Heart left ventricle (tissue), 16 donors: ENCODE measurements around the gene CXXC1. TPM values are rescaled to one million over a fixed set of nuclear protein-coding genes. Genes with fewer than 3 reads are reported as not detected.

Experiments used
- ATAC-seq, 4 donors: fragments of 200-7000 bp; cut with Tn5 transposase; one replicate each; pipeline ENCODE4 v1.9.1; 2020 to 2022; ENCODE audit warnings: moderate library complexity in 4 of 4, mild to moderate bottlenecking in 3 of 4, moderate number of reproducible peaks in 1 of 4
- DNase-seq, 5 donors: peaks; one replicate each; pipeline ENCODE4 v3.0.0-alpha.2; 2020
- H3K27ac ChIP-seq, 12 donors: fragments of 200-600 bp; sonication (generic) in 4 of 12; one replicate each; pipeline versions ENCODE4 v1.5.0 to v1.8.0; 2016 to 2022; ENCODE audit warnings: mild to moderate bottlenecking in 2 of 12
- H3K27me3 ChIP-seq, 9 donors: fragments of 200-600 bp; sonication (generic) in 2 of 9; one replicate each; pipeline versions ENCODE4 v1.5.1 to v1.8.0; 2016 to 2022; ENCODE audit warnings: mild to moderate bottlenecking in 3 of 9
- H3K36me3 ChIP-seq, 9 donors: fragments of 200-600 bp; sonication (generic) in 2 of 9; one replicate each; pipeline versions ENCODE4 v1.5.0 to v1.8.0; 2018 to 2022; ENCODE audit warnings: mild to moderate bottlenecking in 2 of 9
- H3K4me1 ChIP-seq, 12 donors: fragments of 200-600 bp; sonication (generic) in 4 of 12; one replicate each; pipeline versions ENCODE4 v1.5.0 to v1.8.0; 2016 to 2022; ENCODE audit warnings: mild to moderate bottlenecking in 3 of 12
- H3K4me3 ChIP-seq, 12 donors: fragments of 200-600 bp; sonication (generic) in 4 of 12; one replicate each; pipeline versions ENCODE4 v1.5.0 to v1.8.0; 2017 to 2022; ENCODE audit warnings: mild to moderate bottlenecking in 9 of 12, moderate library complexity in 4 of 12
- H3K9me3 ChIP-seq, 12 donors: fragments of 200-600 bp; sonication (generic) in 4 of 12; one replicate each; pipeline versions ENCODE4 v1.5.0 to v1.8.0; 2016 to 2022; ENCODE audit warnings: mild to moderate bottlenecking in 1 of 12
- CTCF ChIP-seq, 12 donors: fragments of 200-600 bp; sonication (generic) in 4 of 12; IDR thresholded peaks; one replicate each; pipeline versions ENCODE4 v1.5.0 to v1.8.0; 2018 to 2022; ENCODE audit warnings: antibody characterized with exemption in 12 of 12, mild to moderate bottlenecking in 5 of 12
- POLR2A ChIP-seq, 2 donors: fragments of 450-650 bp; IDR thresholded peaks; one replicate each; pipeline ENCODE4 v1.6.1; 2017; ENCODE audit warnings: antibody characterized with exemption in 2 of 2, mild to moderate bottlenecking in 2 of 2, moderate library complexity in 2 of 2
- WGBS, 4 donors: extraction: QIAGEN DNeasy Blood & Tissue Kit in 2 of 4; methylation state at CpG; one replicate each; pipeline versions ENCODE4 v1.1.5 to v1.1.7; 2013 to 2018; 5-methylcytosine and 5-hydroxymethylcytosine counted together
- intact Hi-C, 10 donors: fragments of 100-400 bp; cut with DNase I; formaldehyde crosslinking; loops; one replicate each; pipeline versions ENCODE4 v1.11.1 to v1.14.2; 2022
- polyA plus RNA-seq, 2 donors: library from polyadenylated mRNA; stranded (reverse); fragments of 200-250 nt; gene quantifications; one replicate each; pipeline ENCODE4 v1.2.3, GENCODE V29; 2013
- total RNA-seq, 9 donors: library from RNA; depleted of rRNA in 2 of 9; stranded (reverse); fragments of >200 nt in 2 of 9; fragmentation: NEBNext Ultra II Directional in 3 of 9; extraction: Animal tissue kit (Norgen Biotek cat#: 25700) in 3 of 9; gene quantifications; one replicate each; pipeline versions ENCODE4 v1.1.0 to v1.2.4, GENCODE V29; 2016 to 2023
- donor health status: ischemic (EF 13 %, LVEDD 7.1; RV severe dilation, severe dysfunction).
- donor health status: healthy with polysubstance abuse.
- donor health status: DM: no; HTN: yes; CAD: no.
- donor health status: DM: no; HTN: no; CAD: no.
- donor health status: ischemic (EF 25% LVEDD 6.9; RV normal size, moderate dysfunction).
- donor health status: ischemic (EF 25% LVEDD 5.7; RV mildly dilated, moderate dysfunction).
- donor health status: healthy.
- donor health status: DM: yes; HTN: yes; CAD: no.
- donor health status: ischemic (EF 35%, LVEDD 5.7; RV mildly dilated, moderate dysfunction).
- donor health status: nonischemic (EF 11% LVEDD 7.7; RV severe dilation, severe dysfunction).
- donor health status: DM: yes; HTN: yes; CAD: no.
- donor health status: PGD.
- donor health status: ischemic (EF 29% LVEDD 5.4; RV normal size, mild dysfunction).
- donor health status: nonischemic (EF 23%, LVEDD 6.1; RV moderate dilation, normal function).

The CXXC1 gene
- total and polyA plus RNA-seq, 11 donors = 18.3 to 39.5 (median 34.5) TPM

GRCh38 chr18:50286391-50287027 lies 983 bp downstream of the CXXC1 start:
- ATAC-seq (no peak), DNase-seq (peak in 3 of 5 donors; percentile 30 to 61 (median 36))
- H3K27ac ChIP-seq = peak overlapping the region in 8 of 12 donors; percentile 81 to 91 (median 86)
- no peaks in the 10 kb centered on the region for H3K9me3 ChIP-seq
- 29 to 44% (median 33%) methylated on average over 20 to 23 of the region's 23 CpGs for WGBS, 4 donors
- peak overlapping the region; percentile 55 to 90 (median 77) for H3K4me3 ChIP-seq
- H3K27me3 ChIP-seq = no peaks in the 10 kb centered on the region
- peaks cover 0 to 35% (median 20%) of the 10 kb centered on the region in 9 donors for H3K36me3 ChIP-seq
- TF ChIP-seq POLR2A (IDR thresholded peaks at IDR 0.05) (no peak), CTCF (IDR thresholded peaks at IDR 0.05) (no peak)
- intact Hi-C loops = loop anchor here in 6 of 10 donors (5.0 to 10.0 kb wide), 8 partner anchors 86 to 792 kb away; partner anchors contain the start of genes RPL17 (in 2 of the 6), ACAA2 (in 1 of the 6), ELAC1 (in 1 of the 6) and ME2 (in 1 of the 6)
- H3K4me1 ChIP-seq = peaks cover 0 to 27% (median 6%) of the 10 kb centered on the region in 12 donors

DNA sequence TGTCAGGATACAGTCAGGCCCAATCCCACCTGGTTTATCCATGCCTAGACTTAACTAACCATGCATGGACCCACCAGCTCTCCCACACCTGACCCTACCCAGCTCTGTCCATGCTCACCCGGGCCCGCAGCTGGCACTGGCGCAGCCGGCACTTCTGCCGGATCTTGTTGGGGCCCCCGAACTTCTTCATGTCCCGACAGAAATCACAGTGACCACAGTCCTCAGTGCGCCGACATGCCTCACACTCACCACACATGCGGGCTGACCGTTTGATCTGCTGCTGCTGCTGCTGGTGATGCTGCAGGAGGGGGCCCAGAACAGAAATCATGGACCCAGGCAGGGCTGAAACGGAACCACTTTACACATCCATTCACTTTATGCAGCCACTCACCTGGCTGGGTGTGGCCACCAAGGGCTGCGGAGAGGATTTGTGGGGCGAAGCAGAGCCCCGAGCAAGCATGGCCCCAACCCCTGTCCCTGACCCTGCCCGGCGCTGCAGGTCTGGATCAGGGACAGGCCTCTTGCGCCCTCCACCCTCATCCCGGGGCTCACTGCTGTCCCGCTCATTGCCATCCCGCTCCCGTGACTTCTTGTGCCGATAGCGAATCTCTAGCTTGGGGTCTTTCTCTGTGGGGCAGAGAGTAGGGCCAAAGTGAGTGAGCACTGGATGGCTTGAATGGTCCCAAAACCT lies 1.7 kb downstream of the CXXC1 start:
- TF ChIP-seq POLR2A (IDR thresholded peaks at IDR 0.05) (no peak), CTCF (IDR thresholded peaks at IDR 0.05) (no peak)
- Histone ChIP-seq H3K9me3 (no peaks in the 10 kb centered on the region), H3K27ac (no peak overlapping the region), H3K4me3 (peak overlapping the region in 1 of 12 donors; percentile 76), H3K4me1 (peaks cover under 1 to 27% (median 6%) of the 10 kb centered on the region in 12 donors), H3K27me3 (no peaks in the 10 kb centered on the region), H3K36me3 (peaks cover 0 to 35% (median 20%) of the 10 kb centered on the region in 9 donors)
- 94 to 97% (median 96%) methylated on average over 21 to 24 of the region's 24 CpGs for WGBS, 4 donors
- ATAC-seq (no peak), DNase-seq (peak in 1 of 5 donors; percentile 47)
- intact Hi-C loops = loop anchor here in 6 of 10 donors (5.0 to 10.0 kb wide), 8 partner anchors 87 to 791 kb away; partner anchors contain the start of genes RPL17 (in 2 of the 6), ACAA2 (in 1 of the 6), ELAC1 (in 1 of the 6) and ME2 (in 1 of the 6)

GRCh38 chr18:50285071-50285470 lies 2.4 kb downstream of the CXXC1 start:
- intact Hi-C loops = loop anchor here in 6 of 10 donors (5.0 to 10.0 kb wide), 8 partner anchors 87 to 790 kb away; partner anchors contain the start of genes RPL17 (in 2 of the 6), ACAA2 (in 1 of the 6), ELAC1 (in 1 of the 6) and ME2 (in 1 of the 6)
- DNase-seq (peak in 1 of 5 donors; percentile 58), ATAC-seq (no peak)
- TF ChIP-seq POLR2A (IDR thresholded peaks at IDR 0.05) = no peak
- TF ChIP-seq CTCF (IDR thresholded peaks at IDR 0.05) = no peak
- 92 to 93% (median 93%) methylated on average over 13 of the region's 13 CpGs for WGBS, 4 donors
- Histone ChIP-seq H3K9me3 (no peaks in the 10 kb centered on the region), H3K36me3 (peaks cover 0 to 35% (median 20%) of the 10 kb centered on the region in 9 donors), H3K4me3 (no peak overlapping the region), H3K27ac (no peak overlapping the region), H3K27me3 (no peaks in the 10 kb centered on the region), H3K4me1 (peaks cover 3 to 34% (median 13%) of the 10 kb centered on the region in 12 donors)
